AG04450 (cell line): ENCODE results near the gene PLD1. TPM values are rescaled to one million over a fixed set of nuclear protein-coding genes. Genes with fewer than 3 reads are reported as not detected.

Source experiments
- CTCF ChIA-PET: fragments of 300-600, 350-600 bp; formaldehyde crosslinking; extraction: SDS; loops from one replicate; lab custom pipeline; 2022; ENCODE audit warnings: antibody characterized with exemption, inconsistent platforms; lab: Charles Lee
- POLR2A ChIA-PET: fragments of 350-600 bp; formaldehyde crosslinking; extraction: SDS; loops from one replicate; lab custom pipeline; 2021; ENCODE audit warnings: antibody characterized with exemption, inconsistent platforms; lab: Yijun Ruan, JAX
- DNase-seq: peaks from one replicate; pipeline ENCODE4 v3.0.0-alpha.2; 2011; ENCODE audit warnings: low read depth, low spot score
- H3K27ac ChIP-seq: one replicate; pipeline ENCODE4 v1.5.1; 2012; ENCODE audit warnings: low read depth, low read length, control low read depth
- H3K27me3 ChIP-seq: one replicate; pipeline ENCODE4 v1.6.0; 2012; ENCODE audit warnings: low read length; ENCODE audit not compliant: control insufficient read depth, insufficient read depth
- H3K4me3 ChIP-seq: 2 replicates; pipeline ENCODE4 v1.5.1; 2011; ENCODE audit warnings: mild to moderate bottlenecking, low read depth, low read length, control low read depth
- H3K9me3 ChIP-seq: 2 replicates; pipeline ENCODE4 v1.5.1; 2012; ENCODE audit warnings: low read length; ENCODE audit not compliant: control insufficient read depth, insufficient read depth
- CTCF ChIP-seq: IDR thresholded peaks from 2 replicates; pipeline ENCODE4 v1.5.1; 2011; ENCODE audit warnings: low read depth, low read length, control low read depth, inconsistent platforms
- polyA plus RNA-seq: library from polyadenylated mRNA; depleted of rRNA; stranded (reverse); fragments of >200 nt; gene quantifications from 2 replicates; pipeline ENCODE4 v1.2.3, GENCODE V29; 2011

Gene PLD1
- polyA plus RNA-seq, 1 experiment = 20.2 TPM

- Histone ChIP-seq H3K9me3 (no peaks in the 10 kb centered on the region), H3K27ac (no peak overlapping the region), H3K27me3 (no peaks in the 10 kb centered on the region), H3K4me3 (no peak overlapping the region)
- CTCF ChIA-PET = interaction anchor here (1.1 to 1.6 kb wide), 2 partner anchors 15 to 84 kb away, joined by 3 to 6 read pairs; no protein-coding TSS in a partner anchor
- DNase-seq = no peak
- no peak for TF ChIP-seq CTCF
- POLR2A ChIA-PET = interaction anchor here (0.6 kb wide), 1 partner anchor 652 kb away, joined by 3 read pairs; no protein-coding TSS in a partner anchor
Observed at GRCh38 chr3:171688593-171688992, 121.7 kb downstream of the PLD1 start.

- no peak overlapping the region for H3K27ac ChIP-seq
- CTCF ChIA-PET = interaction anchor here (1.1 kb wide), 1 partner anchor 84 kb away, joined by 3 read pairs; no protein-coding TSS in a partner anchor
- H3K4me3 ChIP-seq = no peak overlapping the region
- no peak for DNase-seq
- no peak for TF ChIP-seq CTCF
- no peaks in the 10 kb centered on the region for H3K27me3 ChIP-seq
- H3K9me3 ChIP-seq = no peaks in the 10 kb centered on the region
- POLR2A ChIA-PET = interaction anchor here (0.6 kb wide), 1 partner anchor 652 kb away, joined by 3 read pairs; no protein-coding TSS in a partner anchor
Observed at GRCh38 chr3:171688002-171688401, 122.3 kb downstream of the PLD1 start.

- TF ChIP-seq CTCF = no peak
- Histone ChIP-seq H3K4me3 (no peak overlapping the region), H3K9me3 (no peaks in the 10 kb centered on the region), H3K27ac (no peak overlapping the region), H3K27me3 (no peaks in the 10 kb centered on the region)
- DNase-seq = no peak
- POLR2A ChIA-PET = no interaction called here
- CTCF ChIA-PET = interaction anchor here (1.1 kb wide), 1 partner anchor 85 kb away, joined by 3 read pairs; no protein-coding TSS in a partner anchor
Observed at GRCh38 chr3:171687581-171687980, 122.7 kb downstream of the PLD1 start.

- ChIA-PET POLR2A (no interaction called here), CTCF (interaction anchor here (0.7 to 1.0 kb wide), 2 partner anchors 85 to 725 kb away, joined by 3 read pairs; no protein-coding TSS in a partner anchor)
- no peak for TF ChIP-seq CTCF
- Histone ChIP-seq H3K9me3 (no peaks in the 10 kb centered on the region), H3K4me3 (no peak overlapping the region), H3K27me3 (no peaks in the 10 kb centered on the region), H3K27ac (no peak overlapping the region)
- DNase-seq = no peak
Observed at GRCh38 chr3:171687064-171687463, 123.2 kb downstream of the PLD1 start.

GRCh38 chr3:171685116-171685895, 125.0 kb downstream of the PLD1 start:
- no peak for TF ChIP-seq CTCF
- Histone ChIP-seq H3K27me3 (no peaks in the 10 kb centered on the region), H3K27ac (no peak overlapping the region), H3K9me3 (no peaks in the 10 kb centered on the region), H3K4me3 (no peak overlapping the region)
- ChIA-PET POLR2A (no interaction called here), CTCF (no interaction called here)
- DNase-seq = no peak
